GM12878 (cell line): Measurements from ENCODE around the gene GAREM2.

Experiments
- EP300 ChIP-seq, 2 experiments: fragments of 150-350 bp in 1 of 2; IDR thresholded peaks; 2 replicates each; pipeline ENCODE4 v1.6.1; 2011 to 2012; ENCODE audit warnings: low read depth in 2 of 2, low read length in 2 of 2, borderline replicate concordance in 1 of 2, improper control_type of control experiment in 1 of 2, inconsistent platforms in 1 of 2; ENCODE audit not compliant: control insufficient read depth in 1 of 2
- EZH2 ChIP-seq: IDR thresholded peaks from 2 replicates; pipeline ENCODE4 v1.6.1; 2012; ENCODE audit warnings: low read depth, mild to moderate bottlenecking, control low read depth, inconsistent platforms, low read length, borderline replicate concordance; ENCODE audit not compliant: control insufficient read depth
- HCFC1 ChIP-seq: fragments of 150-350 bp; IDR thresholded peaks from 2 replicates; pipeline ENCODE4 v1.6.1; 2014; ENCODE audit warnings: low read length
- KDM1A ChIP-seq: fragments of 200-600 bp; sonication (generic); IDR thresholded peaks from 2 replicates; pipeline ENCODE4 v1.6.1; 2016; ENCODE audit warnings: borderline replicate concordance
- POLR2A ChIP-seq: IDR thresholded peaks from 2 replicates; pipeline ENCODE4 v1.6.1; 2011; ENCODE audit warnings: low read depth, mild to moderate bottlenecking, low read length
- RCOR1 ChIP-seq: conservative IDR thresholded peaks from 2 replicates; pipeline ENCODE4 v1.6.1; 2012; ENCODE audit warnings: low read depth, low read length, improper control_type of control experiment
- SRF ChIP-seq, 2 experiments: IDR thresholded peaks; 2 replicates each; pipeline ENCODE4 v1.6.1; 2011; ENCODE audit warnings: low read depth in 2 of 2, low read length in 2 of 2, mild to moderate bottlenecking in 1 of 2, moderate library complexity in 1 of 2
- TAF1 ChIP-seq: IDR thresholded peaks from 2 replicates; pipeline ENCODE4 v1.6.1; 2011; ENCODE audit warnings: mild to moderate bottlenecking, low read depth, low read length, borderline replicate concordance
- USF1 ChIP-seq: IDR thresholded peaks from 2 replicates; pipeline ENCODE4 v1.6.1; 2011; ENCODE audit warnings: borderline replicate concordance, low read depth, mild to moderate bottlenecking, moderate library complexity, mixed read lengths, low read length; ENCODE audit not compliant: insufficient read depth; ENCODE audit errors: extremely low read length
- ZNF592 ChIP-seq: fragments of 450-650 bp; IDR thresholded peaks from 2 replicates; pipeline ENCODE4 v1.6.1; 2017; ENCODE audit warnings: mild to moderate bottlenecking, moderate library complexity
- ZSCAN29 ChIP-seq: fragments of 450-650 bp; IDR thresholded peaks from 2 replicates; pipeline ENCODE4 v1.6.1; 2017; ENCODE audit warnings: mild to moderate bottlenecking, moderate library complexity
- TF ChIP-seq, protein P1 (sequence below), 3 experiments: IDR thresholded peaks in 2 of 3; conservative IDR thresholded peaks in 1 of 3; 2 replicates each; pipeline ENCODE4 v1.5.1; 2011; ENCODE audit warnings: low read depth in 3 of 3, low read length in 3 of 3, mild to moderate bottlenecking in 3 of 3, control low read depth in 2 of 3, moderate library complexity in 2 of 3, inconsistent platforms in 1 of 3, mixed read lengths in 1 of 3; ENCODE audit not compliant: control insufficient read depth in 2 of 3, insufficient read depth in 1 of 3; ENCODE audit errors: extremely low read depth in 1 of 3

GRCh38 chr2:26157580-26157979 lies 15.3 kb upstream of the GAREM2 start:
- TF ChIP-seq, protein P1, sequence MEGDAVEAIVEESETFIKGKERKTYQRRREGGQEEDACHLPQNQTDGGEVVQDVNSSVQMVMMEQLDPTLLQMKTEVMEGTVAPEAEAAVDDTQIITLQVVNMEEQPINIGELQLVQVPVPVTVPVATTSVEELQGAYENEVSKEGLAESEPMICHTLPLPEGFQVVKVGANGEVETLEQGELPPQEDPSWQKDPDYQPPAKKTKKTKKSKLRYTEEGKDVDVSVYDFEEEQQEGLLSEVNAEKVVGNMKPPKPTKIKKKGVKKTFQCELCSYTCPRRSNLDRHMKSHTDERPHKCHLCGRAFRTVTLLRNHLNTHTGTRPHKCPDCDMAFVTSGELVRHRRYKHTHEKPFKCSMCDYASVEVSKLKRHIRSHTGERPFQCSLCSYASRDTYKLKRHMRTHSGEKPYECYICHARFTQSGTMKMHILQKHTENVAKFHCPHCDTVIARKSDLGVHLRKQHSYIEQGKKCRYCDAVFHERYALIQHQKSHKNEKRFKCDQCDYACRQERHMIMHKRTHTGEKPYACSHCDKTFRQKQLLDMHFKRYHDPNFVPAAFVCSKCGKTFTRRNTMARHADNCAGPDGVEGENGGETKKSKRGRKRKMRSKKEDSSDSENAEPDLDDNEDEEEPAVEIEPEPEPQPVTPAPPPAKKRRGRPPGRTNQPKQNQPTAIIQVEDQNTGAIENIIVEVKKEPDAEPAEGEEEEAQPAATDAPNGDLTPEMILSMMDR (IDR thresholded peaks at IDR 0.05 in 2 of 3, conservative IDR thresholded peaks at IDR 0.05 in 1 of 3; ENCODE audit: control insufficient read depth in 2 of 3, extremely low read depth in 1 of 3, insufficient read depth in 1 of 3, low read depth in 3 of 3, low read length in 3 of 3) = no peak
- TF ChIP-seq EZH2 (no peak), USF1 (no peak), KDM1A (no peak), ZSCAN29 (no peak), POLR2A (no peak), SRF (IDR thresholded peaks at IDR 0.05; ENCODE audit: low read depth in 2 of 2, low read length in 2 of 2) (no peak), HCFC1 (no peak), EP300 (IDR thresholded peaks at IDR 0.05; ENCODE audit: borderline replicate concordance in 1 of 2, control insufficient read depth in 1 of 2, low read depth in 2 of 2, low read length in 2 of 2) (no peak), RCOR1 (no peak), TAF1 (no peak), ZNF592 (no peak)
